HG03159 (cell line): Measurements from ENCODE around the gene ZNF77.
"Not testable (repeated sequence)": the region's sequence is repeated elsewhere in the genome, so short reads cannot be mapped to it uniquely, and the experiment has no call there.

Experiments
- ATAC-seq: cut with Tn5 transposase; IDR thresholded peaks from one replicate; pipeline ENCODE4 v1.9.1; 2021; ENCODE audit warnings: mild to moderate bottlenecking, moderate library complexity; ENCODE audit not compliant: unreplicated experiment

The ZNF77 gene

DNA sequence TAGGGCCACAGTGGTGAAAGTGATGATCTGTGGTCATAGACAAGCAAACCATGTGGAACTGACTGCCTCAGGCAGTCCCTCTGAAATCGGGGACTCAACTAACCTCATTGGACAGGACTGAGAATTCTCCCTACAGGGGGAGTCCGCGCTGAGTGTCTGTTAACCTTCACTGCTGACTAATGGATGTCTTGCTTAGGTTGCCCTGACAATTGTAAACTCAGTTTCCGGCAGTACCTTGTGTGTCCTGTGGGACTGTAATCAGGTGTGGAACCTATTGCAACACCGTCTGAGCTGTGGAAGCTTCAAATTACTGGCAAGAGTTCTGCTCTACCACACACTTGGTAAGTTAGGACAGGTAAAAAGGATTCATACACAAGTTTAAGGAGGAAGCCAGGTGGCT, 21.8 kb downstream of the ZNF77 start:
- no peak for ATAC-seq

DNA sequence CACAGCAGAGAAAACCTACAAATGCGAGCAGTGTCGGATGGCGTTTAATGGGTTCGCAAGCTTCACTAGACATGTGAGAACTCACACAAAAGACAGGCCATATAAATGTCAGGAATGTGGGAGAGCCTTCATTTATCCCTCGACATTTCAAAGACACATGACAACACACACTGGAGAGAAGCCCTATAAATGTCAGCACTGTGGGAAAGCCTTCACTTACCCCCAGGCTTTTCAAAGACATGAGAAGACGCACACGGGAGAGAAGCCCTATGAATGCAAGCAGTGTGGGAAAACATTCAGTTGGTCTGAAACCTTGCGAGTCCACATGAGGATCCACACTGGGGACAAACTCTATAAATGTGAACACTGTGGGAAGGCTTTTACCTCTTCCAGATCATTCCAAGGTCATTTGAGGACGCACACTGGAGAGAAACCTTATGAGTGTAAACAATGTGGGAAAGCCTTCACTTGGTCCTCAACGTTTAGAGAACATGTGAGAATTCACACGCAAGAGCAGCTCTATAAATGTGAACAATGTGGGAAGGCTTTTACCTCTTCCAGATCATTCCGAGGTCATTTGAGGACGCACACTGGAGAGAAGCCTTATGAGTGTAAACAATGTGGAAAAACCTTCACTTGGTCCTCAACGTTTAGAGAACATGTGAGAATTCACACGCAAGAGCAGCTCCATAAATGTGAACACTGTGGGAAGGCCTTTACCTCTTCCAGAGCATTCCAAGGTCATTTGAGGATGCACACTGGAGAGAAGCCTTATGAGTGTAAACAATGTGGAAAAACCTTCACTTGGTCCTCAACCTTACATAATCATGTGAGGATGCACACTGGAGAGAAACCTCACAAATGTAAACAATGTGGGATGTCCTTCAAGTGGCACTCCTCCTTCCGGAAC, 27.2 kb downstream of the ZNF77 start:
- no peak for ATAC-seq

DNA sequence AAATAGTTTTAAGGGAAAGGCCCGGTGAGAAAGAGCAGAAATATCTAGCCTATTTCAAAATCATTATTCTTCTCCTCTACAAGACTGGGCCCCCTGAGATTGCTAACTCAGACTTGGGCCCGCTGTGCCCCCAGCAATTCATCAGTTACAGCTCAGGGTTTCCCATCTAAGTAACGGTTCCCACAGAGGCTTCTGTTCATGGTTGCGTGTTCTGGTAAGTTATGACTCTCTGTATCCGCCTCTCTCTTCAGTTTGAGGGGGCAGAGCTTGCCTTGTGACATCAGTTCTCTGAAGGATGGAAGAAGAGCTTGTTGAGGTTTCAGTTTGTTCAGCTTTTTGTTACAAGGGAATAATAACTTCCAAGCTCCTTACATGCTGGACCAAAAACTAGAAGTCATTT, 32.5 kb downstream of the ZNF77 start:
- no peak for ATAC-seq

DNA sequence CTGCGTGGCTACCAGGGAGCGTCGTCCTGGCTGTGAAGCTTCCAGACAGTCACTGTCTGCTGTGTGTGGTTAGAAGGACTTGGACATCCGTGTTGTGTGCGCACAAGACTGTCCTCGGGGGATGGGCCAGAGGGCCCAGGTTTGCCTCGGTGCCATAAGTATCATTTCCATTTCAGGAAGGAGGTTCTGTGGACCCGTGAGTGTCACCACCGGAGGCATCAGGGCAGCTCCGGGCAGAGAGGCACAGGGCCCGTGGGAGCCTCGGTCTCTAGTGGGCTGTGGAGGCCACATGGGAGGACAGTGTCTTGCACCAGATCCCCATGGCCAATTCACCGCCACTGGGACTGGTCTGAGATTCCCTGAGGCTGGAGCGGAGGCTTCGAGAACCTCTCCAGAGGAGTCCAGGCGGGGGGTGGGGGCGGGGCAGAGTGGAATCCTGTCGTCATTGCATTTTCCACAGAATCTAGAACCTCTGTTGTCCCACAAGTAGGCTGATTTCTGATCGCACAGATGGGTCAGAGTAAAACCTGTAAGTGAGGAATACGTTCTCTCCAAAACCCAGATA, 38.1 kb downstream of the ZNF77 start:
- ATAC-seq = no peak

DNA sequence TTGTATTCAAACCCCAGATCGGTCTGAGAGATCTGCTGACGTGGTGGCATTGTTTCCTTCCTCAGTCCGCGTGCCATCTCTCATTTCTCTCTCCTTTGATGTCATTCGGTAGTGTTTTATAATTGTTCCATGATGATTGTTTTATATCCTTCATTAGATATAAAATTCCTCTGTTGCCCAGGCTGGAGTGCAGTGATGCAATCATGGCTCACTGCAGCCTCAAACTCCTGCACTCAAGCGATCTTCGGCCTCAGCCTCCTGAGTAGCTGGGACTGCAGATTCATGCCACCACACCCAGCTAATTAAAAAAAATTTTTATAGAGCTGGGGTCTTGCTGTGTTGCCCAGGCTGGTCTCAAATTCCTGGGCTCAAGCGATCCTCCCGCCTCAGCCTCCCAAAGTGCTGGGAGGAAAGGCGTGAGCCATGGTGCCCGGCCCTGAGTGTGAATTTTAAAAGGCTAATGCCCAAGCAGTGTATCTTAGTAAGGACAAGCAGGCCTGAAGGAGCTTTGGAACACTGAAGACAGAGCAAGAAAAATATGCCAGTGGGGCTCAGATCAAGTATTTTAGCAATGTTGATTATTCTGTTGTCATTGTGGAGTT, 38.8 kb downstream of the ZNF77 start:
- ATAC-seq = no peak

DNA sequence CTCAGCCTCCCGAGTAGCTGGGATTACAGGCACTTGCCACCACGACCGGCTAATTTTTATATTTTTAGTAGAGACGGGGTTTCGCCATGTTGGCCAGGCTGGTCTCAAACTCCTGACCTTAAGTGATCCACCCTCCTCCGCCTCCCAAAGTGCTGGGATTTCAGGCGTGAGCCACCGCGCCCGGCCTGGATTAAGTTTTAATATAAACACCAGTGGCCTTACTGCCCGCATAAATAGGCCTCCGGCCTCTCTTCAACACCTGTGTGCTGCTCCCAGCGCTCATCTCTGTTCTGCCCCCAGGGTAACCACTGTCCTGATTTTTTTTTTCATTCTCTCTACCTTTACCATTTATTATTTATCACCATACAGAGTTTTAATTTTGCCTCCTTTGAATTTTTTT, 41.4 kb downstream of the ZNF77 start:
- not testable (repeated sequence) for ATAC-seq

DNA sequence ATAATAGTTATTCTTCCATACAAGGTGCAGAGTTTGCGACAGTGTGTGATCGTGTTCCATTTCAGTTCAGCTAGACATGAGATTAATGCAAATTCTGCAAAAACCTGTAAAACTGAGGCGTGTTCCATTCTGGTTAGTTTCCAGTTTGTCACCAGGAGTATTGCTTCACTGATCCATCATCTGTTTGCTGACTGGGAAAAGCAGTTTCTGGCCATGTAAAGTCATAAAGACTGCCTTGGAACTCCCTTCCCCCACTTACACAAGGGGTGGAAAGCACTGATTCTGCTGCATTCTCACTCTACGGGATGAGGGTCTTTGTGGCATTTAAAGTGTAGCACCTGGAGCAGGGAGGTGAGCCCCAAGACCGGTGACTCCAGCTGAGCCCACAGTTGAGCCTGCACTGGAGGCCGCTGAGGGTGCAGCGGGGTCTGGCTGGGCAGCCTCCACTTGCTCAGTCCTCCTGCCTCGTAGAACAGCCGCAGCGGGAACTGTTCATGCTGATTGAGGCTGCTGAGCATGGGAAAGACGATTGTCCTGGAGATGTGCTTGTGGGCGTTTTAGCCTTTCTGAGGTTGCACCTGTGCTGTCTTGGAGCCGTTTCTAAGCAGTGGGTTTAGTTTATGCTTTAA, 42.1 kb downstream of the ZNF77 start:
- ATAC-seq = no peak

DNA sequence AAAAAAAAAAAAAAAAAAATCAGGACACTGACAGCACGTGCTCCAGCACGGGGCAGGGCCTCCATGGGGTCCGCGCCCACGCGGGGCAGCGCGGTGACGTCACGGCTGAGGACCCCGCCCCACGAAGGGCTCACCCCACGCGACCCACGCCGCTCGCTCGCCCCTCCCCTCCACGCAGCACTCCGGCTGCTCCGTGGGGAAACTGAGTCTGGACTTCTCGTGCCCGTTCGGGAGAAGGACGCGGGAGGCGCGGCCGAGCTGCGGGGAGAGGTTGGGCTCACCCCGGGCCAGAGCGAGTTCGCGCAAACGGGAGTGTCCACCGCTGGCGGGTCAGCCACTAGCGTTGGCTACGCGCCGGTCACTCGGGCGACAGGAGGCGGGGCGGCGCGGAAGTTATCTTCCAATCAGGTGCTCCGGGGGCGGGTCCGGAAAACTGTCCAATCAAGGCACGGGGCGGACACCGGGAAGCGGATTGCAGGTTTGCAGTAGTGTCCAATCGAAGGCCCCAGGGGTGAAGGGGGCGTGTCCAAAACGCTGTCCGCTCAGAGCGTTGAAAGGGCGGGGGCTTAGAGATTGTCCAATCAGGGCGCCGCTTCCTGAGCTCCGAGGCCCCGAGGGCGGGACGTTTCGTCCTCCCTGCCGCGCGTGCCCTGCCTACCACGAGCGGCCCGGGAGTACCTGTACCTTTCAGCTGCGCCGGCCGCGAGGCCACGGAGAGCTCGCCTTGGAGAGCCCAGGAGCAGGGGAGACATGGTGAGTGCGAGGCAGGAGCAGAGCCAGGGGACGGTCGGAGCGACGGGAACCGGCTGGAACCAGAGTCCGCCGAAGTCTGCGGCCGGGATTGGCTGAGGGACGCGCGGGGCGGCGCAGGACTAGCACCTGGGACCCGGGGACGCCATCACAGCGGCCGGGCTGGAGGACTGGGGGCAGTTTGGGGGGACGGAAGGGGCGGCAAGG, 44.2 kb downstream of the ZNF77 start, which contains the start of gene ZNF57:
Gene ZNF57 (plus strand): TSS at position 633 of the 957 bp plus-strand sequence. CDS start 118 bp downstream, at position 751.
- ATAC-seq = peak; percentile 89

DNA sequence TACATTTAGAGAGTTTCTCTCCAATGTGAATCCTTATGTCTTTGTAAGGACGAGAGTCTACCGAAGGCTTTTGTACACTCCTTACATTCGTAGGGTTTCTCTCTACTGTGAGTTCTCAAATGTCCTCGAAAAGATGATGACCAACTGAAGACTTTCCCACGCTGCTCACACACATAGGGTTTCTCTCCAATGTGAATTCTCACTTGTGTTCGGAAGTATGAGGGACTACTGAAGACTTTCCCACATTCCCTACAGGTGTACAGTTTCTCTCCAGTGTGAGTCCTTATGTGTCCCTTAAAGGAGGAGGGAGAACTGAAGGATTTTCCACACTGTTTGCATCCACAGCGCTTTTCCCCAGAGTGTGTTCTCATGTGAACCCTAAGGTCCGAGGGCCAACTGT, 48.1 kb downstream of the ZNF77 start:
- no peak for ATAC-seq

DNA sequence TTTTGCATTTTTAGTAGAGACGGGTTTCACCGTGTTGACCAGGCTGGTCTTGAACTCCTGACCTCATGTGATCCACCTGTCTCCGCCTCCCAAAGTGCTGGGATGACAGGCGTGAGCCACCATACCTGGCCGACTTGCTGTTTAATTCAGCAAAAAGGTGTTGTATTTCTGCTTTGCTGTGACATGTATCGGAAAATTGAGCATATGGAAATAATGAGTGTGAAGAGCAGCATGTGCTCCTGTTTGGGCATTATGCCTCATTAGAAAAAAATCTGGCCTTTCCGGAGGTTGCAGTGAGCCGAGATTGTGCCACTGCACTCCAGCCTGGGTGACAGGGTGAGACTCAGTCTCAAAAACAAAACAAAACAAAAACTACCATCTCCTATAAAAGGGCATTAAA, 54.2 kb downstream of the ZNF77 start:
- not testable (repeated sequence) for ATAC-seq

DNA sequence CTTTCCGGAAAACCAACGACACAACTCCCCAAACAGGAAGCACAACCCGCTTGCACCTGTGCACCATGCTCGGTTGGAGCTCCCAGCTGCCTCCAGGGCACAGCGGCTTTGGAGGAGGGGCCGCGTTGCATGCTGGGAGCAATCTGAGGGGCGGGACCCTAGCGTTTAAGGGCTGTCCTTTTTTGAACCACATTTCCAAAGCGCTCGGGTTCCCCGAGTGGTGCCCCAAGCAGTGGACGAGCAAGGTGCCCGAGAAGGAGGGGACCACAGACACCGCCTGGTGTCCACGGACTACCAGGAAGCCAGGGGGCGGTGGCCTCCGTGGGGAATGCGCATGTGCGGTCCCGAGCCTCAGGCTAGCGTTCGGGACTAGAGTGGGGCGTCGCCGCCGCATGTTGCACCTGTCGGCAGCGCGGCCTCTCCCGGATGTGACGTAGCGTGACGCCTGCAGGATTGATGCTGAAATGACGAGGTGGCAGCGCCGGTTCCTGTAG, 56.0 kb downstream of the ZNF77 start:
- no peak for ATAC-seq

DNA sequence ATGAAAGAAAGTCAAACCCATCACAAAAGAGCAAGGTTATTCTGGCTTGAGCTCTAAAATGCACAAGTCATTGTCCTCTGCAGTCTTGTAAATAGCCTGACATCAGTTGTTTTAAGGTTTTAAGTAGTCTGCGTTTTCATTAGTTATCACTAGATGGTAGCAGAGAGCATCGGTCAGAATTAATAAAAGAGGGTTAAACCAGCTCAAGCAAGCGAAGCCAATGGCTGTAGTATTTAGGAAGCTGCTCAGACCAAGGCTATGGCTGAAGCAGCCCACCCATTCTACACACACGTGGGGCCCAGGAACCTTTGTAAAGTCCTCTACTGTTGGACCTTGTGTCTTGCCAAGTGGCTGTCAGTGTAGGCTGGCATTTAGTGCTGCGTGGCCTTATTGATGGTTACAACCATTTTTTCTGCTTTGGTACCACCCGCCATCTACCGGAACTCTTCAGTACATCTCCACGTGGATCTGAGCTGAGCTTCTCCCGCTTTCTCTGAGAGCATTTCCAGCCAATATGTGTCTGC, 57.3 kb downstream of the ZNF77 start:
- ATAC-seq = no peak

DNA sequence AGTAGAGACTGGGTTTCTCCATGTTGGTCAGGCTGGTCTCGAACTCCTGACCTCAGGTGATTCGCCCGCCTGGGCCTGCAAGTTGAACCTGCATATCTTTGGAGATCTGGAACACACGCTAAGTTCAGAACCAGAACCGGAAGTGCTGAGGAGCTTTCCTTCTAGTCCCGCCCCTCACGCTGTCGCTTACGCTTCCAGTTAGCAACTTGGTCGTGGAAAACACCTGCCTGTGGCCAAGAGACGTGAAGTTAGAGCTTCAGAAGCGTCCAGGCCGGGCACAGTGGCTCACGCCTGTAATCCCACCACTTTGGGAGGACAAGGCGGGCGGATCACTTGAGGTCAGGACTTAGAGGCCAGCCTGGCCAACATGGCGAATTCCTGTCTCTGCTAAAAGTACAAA, 59.0 kb downstream of the ZNF77 start:
- no peak for ATAC-seq

DNA sequence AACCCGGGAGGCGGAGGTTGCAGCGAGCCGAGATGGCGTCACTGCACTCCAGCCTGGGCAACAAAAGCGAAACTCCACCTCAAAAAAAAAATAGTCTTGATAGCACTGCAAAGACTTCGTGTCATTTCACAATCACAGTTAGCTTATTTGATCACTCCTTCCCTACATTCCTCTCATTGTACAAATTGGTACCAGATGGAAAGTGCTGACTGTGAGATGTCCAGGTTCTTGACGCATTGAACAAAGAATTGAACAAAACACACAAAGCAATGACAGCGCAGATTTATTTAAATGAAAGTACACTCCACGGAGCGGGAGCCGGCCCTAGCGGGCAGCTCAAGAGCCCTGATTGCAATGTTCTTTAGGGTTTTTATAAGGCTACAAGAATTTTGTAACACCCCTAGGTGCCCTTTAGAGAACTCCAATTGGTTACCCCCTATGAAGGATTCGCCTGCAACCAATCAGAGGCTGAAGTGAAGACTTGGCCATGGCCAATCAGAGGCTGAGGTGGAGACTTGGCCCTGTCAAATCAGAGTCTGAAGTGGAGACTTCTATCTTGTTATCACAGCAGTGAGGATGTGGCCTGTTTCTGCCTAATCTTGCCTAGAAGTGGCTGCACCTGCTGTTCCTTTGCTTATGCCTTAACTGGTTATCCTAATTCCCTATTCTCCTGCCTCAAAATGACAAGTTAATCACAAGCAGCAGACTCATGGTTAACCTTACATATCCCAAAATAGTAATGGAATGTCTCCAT, 60.9 kb downstream of the ZNF77 start:
- ATAC-seq = no peak
